ENCODE measurements around the gene RBMS3.

DNA sequence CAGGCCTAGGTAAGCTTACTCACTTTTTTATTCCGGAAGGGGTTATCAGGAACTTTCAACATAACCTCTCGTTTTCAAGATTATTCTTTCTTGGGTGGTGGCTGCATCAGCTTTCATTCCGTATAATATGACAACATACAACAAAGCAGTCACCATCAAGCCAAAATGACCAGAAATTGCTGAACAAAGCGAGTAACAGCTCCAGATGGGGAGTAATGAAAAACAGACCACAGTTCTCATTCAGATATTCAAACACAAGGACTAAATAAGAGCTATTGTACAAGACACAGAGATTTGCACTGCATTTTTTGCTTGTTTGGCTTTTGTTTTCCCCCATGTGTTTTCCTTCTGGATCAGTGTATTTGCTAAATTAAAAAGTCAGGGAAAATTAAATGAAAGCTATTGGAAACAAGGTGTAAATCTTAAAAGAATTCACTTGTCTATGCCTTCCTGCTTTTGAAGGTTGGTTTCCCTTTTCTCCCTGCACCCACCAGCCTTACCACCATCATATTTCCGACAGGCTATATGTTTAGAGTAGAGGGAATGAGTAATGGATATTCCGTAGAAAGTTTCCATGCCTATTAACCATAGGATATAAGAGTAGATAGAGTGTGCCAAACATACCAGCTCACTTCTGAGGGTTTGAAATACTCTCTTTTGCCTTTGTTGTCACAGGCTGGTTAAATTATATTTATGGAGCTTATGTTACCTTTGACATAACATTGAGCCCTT lies 213.6 kb downstream of the RBMS3 start:
- TF ChIP-seq, protein P1, sequence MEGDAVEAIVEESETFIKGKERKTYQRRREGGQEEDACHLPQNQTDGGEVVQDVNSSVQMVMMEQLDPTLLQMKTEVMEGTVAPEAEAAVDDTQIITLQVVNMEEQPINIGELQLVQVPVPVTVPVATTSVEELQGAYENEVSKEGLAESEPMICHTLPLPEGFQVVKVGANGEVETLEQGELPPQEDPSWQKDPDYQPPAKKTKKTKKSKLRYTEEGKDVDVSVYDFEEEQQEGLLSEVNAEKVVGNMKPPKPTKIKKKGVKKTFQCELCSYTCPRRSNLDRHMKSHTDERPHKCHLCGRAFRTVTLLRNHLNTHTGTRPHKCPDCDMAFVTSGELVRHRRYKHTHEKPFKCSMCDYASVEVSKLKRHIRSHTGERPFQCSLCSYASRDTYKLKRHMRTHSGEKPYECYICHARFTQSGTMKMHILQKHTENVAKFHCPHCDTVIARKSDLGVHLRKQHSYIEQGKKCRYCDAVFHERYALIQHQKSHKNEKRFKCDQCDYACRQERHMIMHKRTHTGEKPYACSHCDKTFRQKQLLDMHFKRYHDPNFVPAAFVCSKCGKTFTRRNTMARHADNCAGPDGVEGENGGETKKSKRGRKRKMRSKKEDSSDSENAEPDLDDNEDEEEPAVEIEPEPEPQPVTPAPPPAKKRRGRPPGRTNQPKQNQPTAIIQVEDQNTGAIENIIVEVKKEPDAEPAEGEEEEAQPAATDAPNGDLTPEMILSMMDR (IDR thresholded peaks at IDR 0.05; ENCODE audit: insufficient read depth, low read depth, low read length) = no peak
- TF ChIP-seq EZH2 (IDR thresholded peaks at IDR 0.05; ENCODE audit: insufficient read depth, low read length) = no peak
